HG03469 (cell line): ENCODE results near the gene PPP2R5A.
"Not testable (repeated sequence)": the region's sequence is repeated elsewhere in the genome, so short reads cannot be mapped to it uniquely, and the experiment has no call there.

ENCODE experiments used
- ATAC-seq: cut with Tn5 transposase; IDR thresholded peaks from one replicate; pipeline ENCODE4 v1.9.1; 2021; ENCODE audit warnings: mild to moderate bottlenecking, moderate library complexity, moderate number of reproducible peaks; ENCODE audit not compliant: unreplicated experiment

Gene PPP2R5A

GRCh38 chr1:212351588-212352362 lies 66.6 kb downstream of the PPP2R5A start:
- ATAC-seq: no peak

GRCh38 chr1:212353181-212353580 lies 68.0 kb downstream of the PPP2R5A start:
- ATAC-seq: no peak

- no peak for ATAC-seq
Observed at GRCh38 chr1:212354464-212354863, 69.3 kb downstream of the PPP2R5A start.

GRCh38 chr1:212355230-212355969 lies 70.2 kb downstream of the PPP2R5A start:
- ATAC-seq: no peak

GRCh38 chr1:212359794-212360479 lies 74.7 kb downstream of the PPP2R5A start:
- ATAC-seq: no peak

GRCh38 chr1:212364985-212365384 lies 79.8 kb downstream of the PPP2R5A start:
- ATAC-seq: no peak

- ATAC-seq: no peak
Observed at GRCh38 chr1:212366901-212367300, 81.7 kb downstream of the PPP2R5A start.

GRCh38 chr1:212367474-212368072 lies 82.4 kb downstream of the PPP2R5A start:
- ATAC-seq: no peak

- no peak for ATAC-seq
Observed at GRCh38 chr1:212368073-212368484, 82.9 kb downstream of the PPP2R5A start.

GRCh38 chr1:212375986-212376385 lies 90.8 kb downstream of the PPP2R5A start:
- ATAC-seq: no peak

GRCh38 chr1:212377644-212378043 lies 92.4 kb downstream of the PPP2R5A start:
- no peak for ATAC-seq

GRCh38 chr1:212379366-212379765 lies 94.2 kb downstream of the PPP2R5A start:
- ATAC-seq: no peak

- ATAC-seq: no peak
Observed at GRCh38 chr1:212381397-212382035, 96.3 kb downstream of the PPP2R5A start.

GRCh38 chr1:212386029-212386428 lies 100.8 kb downstream of the PPP2R5A start:
- ATAC-seq: no peak

GRCh38 chr1:212388985-212389716 lies 103.9 kb downstream of the PPP2R5A start:
- ATAC-seq: no peak

GRCh38 chr1:212395678-212396437 lies 110.6 kb downstream of the PPP2R5A start:
- ATAC-seq: not testable (repeated sequence)

- no peak for ATAC-seq
Observed at GRCh38 chr1:212396638-212397037, 111.4 kb downstream of the PPP2R5A start.

GRCh38 chr1:212397171-212397570 lies 112.0 kb downstream of the PPP2R5A start:
- no peak for ATAC-seq

- ATAC-seq: no peak
Observed at GRCh38 chr1:212401042-212401441, 115.8 kb downstream of the PPP2R5A start.
